Measurements from ENCODE around the gene RAPGEF1.

GRCh38 chr9:131712151-131712716 lies 27.6 kb downstream of the RAPGEF1 start:
- TF ChIP-seq CTCF (conservative IDR thresholded peaks at IDR 0.05; ENCODE audit: low read depth, low read length) (no peak), EZH2phosphoT487 (IDR thresholded peaks at IDR 0.05; ENCODE audit: borderline replicate concordance, low read length) (no peak)

All from PC-3 (cell line).